ENCODE results near the gene ZNF384.

ZNF384 gene

DNA sequence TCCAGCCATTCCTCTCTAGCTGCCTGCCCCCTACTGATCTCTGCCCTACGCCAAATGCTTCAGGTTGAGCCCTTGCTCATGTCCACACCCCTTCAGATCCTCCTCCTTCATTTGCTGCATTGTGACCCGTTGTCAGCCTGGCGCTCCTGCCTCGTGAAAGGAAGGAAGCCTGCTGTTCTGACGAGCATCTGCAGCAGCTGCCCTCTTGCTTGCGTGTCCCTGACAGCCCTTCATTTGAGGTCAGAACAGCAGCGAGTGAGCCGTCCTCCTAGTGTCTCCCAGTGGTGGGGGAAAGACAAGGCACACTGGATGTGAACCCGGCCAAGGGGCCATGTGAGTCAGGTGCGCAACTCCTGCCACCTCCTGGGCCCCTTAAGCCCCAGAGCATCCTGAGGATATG, 14.5 kb upstream of the ZNF384 start:
- TF ChIP-seq, protein P1, sequence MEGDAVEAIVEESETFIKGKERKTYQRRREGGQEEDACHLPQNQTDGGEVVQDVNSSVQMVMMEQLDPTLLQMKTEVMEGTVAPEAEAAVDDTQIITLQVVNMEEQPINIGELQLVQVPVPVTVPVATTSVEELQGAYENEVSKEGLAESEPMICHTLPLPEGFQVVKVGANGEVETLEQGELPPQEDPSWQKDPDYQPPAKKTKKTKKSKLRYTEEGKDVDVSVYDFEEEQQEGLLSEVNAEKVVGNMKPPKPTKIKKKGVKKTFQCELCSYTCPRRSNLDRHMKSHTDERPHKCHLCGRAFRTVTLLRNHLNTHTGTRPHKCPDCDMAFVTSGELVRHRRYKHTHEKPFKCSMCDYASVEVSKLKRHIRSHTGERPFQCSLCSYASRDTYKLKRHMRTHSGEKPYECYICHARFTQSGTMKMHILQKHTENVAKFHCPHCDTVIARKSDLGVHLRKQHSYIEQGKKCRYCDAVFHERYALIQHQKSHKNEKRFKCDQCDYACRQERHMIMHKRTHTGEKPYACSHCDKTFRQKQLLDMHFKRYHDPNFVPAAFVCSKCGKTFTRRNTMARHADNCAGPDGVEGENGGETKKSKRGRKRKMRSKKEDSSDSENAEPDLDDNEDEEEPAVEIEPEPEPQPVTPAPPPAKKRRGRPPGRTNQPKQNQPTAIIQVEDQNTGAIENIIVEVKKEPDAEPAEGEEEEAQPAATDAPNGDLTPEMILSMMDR (IDR thresholded peaks at IDR 0.05; ENCODE audit: insufficient read depth, missing control alignments) = no peak
- no peak for FAIRE-seq
- no peak for DNase-seq (ENCODE audit: insufficient read length, low spot score)

- DNase-seq (ENCODE audit: insufficient read length, low spot score) (no peak), FAIRE-seq (no peak)
- TF ChIP-seq, protein P1 (IDR thresholded peaks at IDR 0.05; ENCODE audit: insufficient read depth, missing control alignments) = no peak
Observed at GRCh38 chr12:6701078-6701768, 12.0 kb upstream of the ZNF384 start.

GRCh38 chr12:6700646-6701051, 11.5 kb upstream of the ZNF384 start, which contains the start of gene PIANP:
Gene PIANP (minus strand): TSS chr12:6700815. CDS start chr12:6698061, 2,754 bp downstream.
- FAIRE-seq (no peak), DNase-seq (ENCODE audit: insufficient read length, low spot score) (peak; percentile 80)
- TF ChIP-seq, protein P1 (IDR thresholded peaks at IDR 0.05; ENCODE audit: insufficient read depth, missing control alignments) = no peak

DNA sequence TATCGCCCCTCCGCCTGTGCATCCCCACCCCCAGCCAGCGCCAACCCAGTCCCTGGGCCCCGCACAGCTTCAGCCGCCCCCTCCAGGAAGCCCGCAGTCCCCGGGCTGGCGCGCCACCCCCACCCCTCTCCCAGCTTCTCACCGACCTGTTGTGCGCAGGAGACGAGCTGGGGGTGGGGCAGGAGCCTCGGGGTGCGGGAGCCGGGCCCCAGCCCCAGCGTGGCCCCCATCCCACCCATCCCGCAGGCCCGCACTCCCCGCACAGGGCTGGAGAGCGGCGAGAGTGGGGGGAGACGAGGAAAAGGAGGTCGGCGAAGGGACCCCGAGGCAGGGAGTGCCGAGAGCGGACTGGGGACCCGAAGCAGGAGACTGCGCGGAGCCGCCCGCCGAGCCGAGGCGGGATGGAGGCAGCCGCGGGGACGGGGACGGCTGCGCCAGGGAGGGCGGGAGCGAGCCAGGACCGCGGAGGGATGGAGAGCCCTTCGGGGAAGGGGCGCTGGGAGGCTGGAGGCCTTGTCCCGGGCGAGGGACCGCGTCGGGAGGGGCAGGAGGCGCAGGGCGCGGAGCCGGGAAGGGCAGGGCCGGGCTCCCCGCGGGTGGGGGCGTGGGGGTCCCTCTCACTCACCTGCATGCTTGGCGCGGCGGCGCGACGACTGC, 10.9 kb upstream of the ZNF384 start:
- TF ChIP-seq, protein P1 (IDR thresholded peaks at IDR 0.05; ENCODE audit: insufficient read depth, missing control alignments) = no peak
- FAIRE-seq = no peak
- peak; percentile 43 for DNase-seq (ENCODE audit: insufficient read length, low spot score)

GRCh38 chr12:6699259-6699988, 10.2 kb upstream of the ZNF384 start:
- FAIRE-seq (no peak), DNase-seq (ENCODE audit: insufficient read length, low spot score) (no peak)
- TF ChIP-seq, protein P1 (IDR thresholded peaks at IDR 0.05; ENCODE audit: insufficient read depth, missing control alignments) = no peak

GRCh38 chr12:6698352-6699046, 9.3 kb upstream of the ZNF384 start:
- TF ChIP-seq, protein P1 (IDR thresholded peaks at IDR 0.05; ENCODE audit: insufficient read depth, missing control alignments) = no peak
- DNase-seq (ENCODE audit: insufficient read length, low spot score) (no peak), FAIRE-seq (no peak)

All from D721Med (cell line).